ENCODE results near the gene NPLOC4.
A peak's percentile ranks its signal among the peaks of the same experiment; 100 is the strongest.

Gene NPLOC4

GRCh38 chr17:81541123-81541522 is 95.8 kb downstream of the NPLOC4 start:
- TF ChIP-seq, protein P1, sequence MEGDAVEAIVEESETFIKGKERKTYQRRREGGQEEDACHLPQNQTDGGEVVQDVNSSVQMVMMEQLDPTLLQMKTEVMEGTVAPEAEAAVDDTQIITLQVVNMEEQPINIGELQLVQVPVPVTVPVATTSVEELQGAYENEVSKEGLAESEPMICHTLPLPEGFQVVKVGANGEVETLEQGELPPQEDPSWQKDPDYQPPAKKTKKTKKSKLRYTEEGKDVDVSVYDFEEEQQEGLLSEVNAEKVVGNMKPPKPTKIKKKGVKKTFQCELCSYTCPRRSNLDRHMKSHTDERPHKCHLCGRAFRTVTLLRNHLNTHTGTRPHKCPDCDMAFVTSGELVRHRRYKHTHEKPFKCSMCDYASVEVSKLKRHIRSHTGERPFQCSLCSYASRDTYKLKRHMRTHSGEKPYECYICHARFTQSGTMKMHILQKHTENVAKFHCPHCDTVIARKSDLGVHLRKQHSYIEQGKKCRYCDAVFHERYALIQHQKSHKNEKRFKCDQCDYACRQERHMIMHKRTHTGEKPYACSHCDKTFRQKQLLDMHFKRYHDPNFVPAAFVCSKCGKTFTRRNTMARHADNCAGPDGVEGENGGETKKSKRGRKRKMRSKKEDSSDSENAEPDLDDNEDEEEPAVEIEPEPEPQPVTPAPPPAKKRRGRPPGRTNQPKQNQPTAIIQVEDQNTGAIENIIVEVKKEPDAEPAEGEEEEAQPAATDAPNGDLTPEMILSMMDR (IDR thresholded peaks at IDR 0.05) = no peak
- TF ChIP-seq ZFX (IDR thresholded peaks at IDR 0.05; ENCODE audit: borderline replicate concordance) = no peak
- H3K27ac ChIP-seq = no peak overlapping the region

DNA sequence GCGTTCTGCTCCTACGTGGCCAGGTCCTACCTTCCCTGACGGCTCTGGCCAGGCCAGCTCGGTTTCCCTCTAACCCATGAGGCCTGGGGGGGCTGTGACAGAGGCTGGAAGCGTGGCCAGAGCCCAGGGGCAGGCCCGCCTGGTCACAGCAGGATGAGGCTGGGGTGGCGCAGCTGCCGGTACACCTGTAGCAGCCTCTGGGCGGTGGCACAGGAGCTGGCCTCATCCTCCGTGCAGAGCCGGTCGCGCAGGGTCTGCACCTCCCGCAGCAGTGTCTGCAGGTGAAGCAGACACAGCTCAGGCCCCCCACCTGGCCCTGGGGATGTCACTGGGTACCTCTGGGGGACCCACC is 96.3 kb downstream of the NPLOC4 start:
- TF ChIP-seq ZFX (IDR thresholded peaks at IDR 0.05; ENCODE audit: borderline replicate concordance) = no peak
- TF ChIP-seq, protein P1 (IDR thresholded peaks at IDR 0.05) = no peak
- H3K27ac ChIP-seq = no peak overlapping the region

DNA sequence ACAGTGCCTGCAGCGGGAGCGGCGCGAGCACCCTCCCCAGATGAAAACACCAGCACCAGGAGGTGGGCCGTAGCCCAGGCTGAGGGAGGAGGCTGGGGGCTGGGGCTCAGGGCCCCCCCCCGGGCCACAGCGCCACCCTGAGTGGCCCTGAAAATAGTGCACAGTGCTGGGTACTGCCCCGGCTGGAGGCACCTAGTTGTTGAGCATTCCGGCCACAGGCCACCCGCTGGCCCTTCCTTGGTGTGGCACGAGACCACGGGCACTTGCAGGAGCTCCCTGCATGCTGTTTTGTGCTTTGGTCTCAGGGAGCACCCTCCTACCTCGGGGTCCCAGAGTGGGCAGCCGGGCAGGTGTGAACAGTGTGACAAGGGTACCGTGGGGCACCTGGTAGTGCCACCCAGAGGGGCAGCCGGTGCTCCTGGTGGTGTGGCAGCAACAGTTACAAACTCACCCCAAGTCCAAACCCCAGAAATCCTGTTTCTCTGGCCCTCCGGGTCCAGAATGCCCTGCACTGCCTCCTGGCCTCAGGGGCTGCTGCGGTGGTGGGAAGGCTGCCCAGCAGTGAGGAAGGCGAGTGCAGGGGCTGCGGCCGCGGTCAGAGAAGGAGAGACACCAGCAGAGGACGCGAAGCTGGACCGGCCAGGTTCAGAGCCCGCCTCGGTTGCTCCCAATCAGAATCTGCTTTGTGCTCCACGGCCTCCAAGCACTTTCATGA is 96.8 kb downstream of the NPLOC4 start:
- TF ChIP-seq, protein P1 (IDR thresholded peaks at IDR 0.05) = no peak
- no peak for TF ChIP-seq ZFX (IDR thresholded peaks at IDR 0.05; ENCODE audit: borderline replicate concordance)
- H3K27ac ChIP-seq = peak overlapping the region; percentile 23; the same call in 1 of the 2 replicates

- H3K27ac ChIP-seq = peak overlapping the region; percentile 23; the same call in 1 of the 2 replicates
- TF ChIP-seq, protein P1 (IDR thresholded peaks at IDR 0.05) = no peak
- TF ChIP-seq ZFX (IDR thresholded peaks at IDR 0.05; ENCODE audit: borderline replicate concordance) = no peak
Observed at GRCh38 chr17:81539571-81539900, 97.4 kb downstream of the NPLOC4 start.

- H3K27ac ChIP-seq = peak overlapping the region; percentile 23
- no peak for TF ChIP-seq ZFX (IDR thresholded peaks at IDR 0.05; ENCODE audit: borderline replicate concordance)
- TF ChIP-seq, protein P1 (IDR thresholded peaks at IDR 0.05) = no peak
Observed at GRCh38 chr17:81538651-81539570, 98.0 kb downstream of the NPLOC4 start.

- no peak for TF ChIP-seq ZFX (IDR thresholded peaks at IDR 0.05; ENCODE audit: borderline replicate concordance)
- TF ChIP-seq, protein P1 (IDR thresholded peaks at IDR 0.05) = peak; percentile 37
- H3K27ac ChIP-seq = peak overlapping the region; percentile 23; the same call in 1 of the 2 replicates
Observed at GRCh38 chr17:81537856-81538555, 98.9 kb downstream of the NPLOC4 start.

All from 22Rv1 (cell line).